Measurements from ENCODE around the gene CDH11.

The CDH11 gene

GRCh38 chr16:65021852-65022595 is 99.8 kb downstream of the CDH11 start:
- no peak for DNase-seq

GRCh38 chr16:65016754-65017153 is 105.1 kb downstream of the CDH11 start:
- DNase-seq = no peak

GRCh38 chr16:65015599-65015998 is 106.3 kb downstream of the CDH11 start:
- DNase-seq = no peak

GRCh38 chr16:65012357-65012756 is 109.5 kb downstream of the CDH11 start:
- DNase-seq = no peak

- no peak for DNase-seq
Observed at GRCh38 chr16:65010125-65010524, 111.7 kb downstream of the CDH11 start.

GRCh38 chr16:65005696-65006095 is 116.2 kb downstream of the CDH11 start:
- no peak for DNase-seq

GRCh38 chr16:65004570-65004969 is 117.3 kb downstream of the CDH11 start:
- no peak for DNase-seq

- DNase-seq = no peak
Observed at GRCh38 chr16:65003621-65004020, 118.2 kb downstream of the CDH11 start.

GRCh38 chr16:65002265-65002664 is 119.6 kb downstream of the CDH11 start:
- no peak for DNase-seq

GRCh38 chr16:65000654-65001053 is 121.2 kb downstream of the CDH11 start:
- no peak for DNase-seq

GRCh38 chr16:64997751-64998150 is 124.1 kb downstream of the CDH11 start:
- DNase-seq = no peak

GRCh38 chr16:64997121-64997520 is 124.7 kb downstream of the CDH11 start:
- DNase-seq = no peak

GRCh38 chr16:64996641-64997040 is 125.2 kb downstream of the CDH11 start:
- DNase-seq = no peak

- no peak for DNase-seq
Observed at GRCh38 chr16:64993464-64993863, 128.4 kb downstream of the CDH11 start.

- DNase-seq = no peak
Observed at GRCh38 chr16:64991001-64991400, 130.9 kb downstream of the CDH11 start.

GRCh38 chr16:64990101-64990500 is 131.8 kb downstream of the CDH11 start:
- no peak for DNase-seq

- no peak for DNase-seq
Observed at GRCh38 chr16:64989050-64989449, 132.8 kb downstream of the CDH11 start.

- no peak for DNase-seq
Observed at GRCh38 chr16:64983963-64984362, 137.9 kb downstream of the CDH11 start.

GRCh38 chr16:64983231-64983630 is 138.6 kb downstream of the CDH11 start:
- no peak for DNase-seq

GRCh38 chr16:64982581-64982980 is 139.3 kb downstream of the CDH11 start:
- no peak for DNase-seq

- DNase-seq = no peak
Observed at GRCh38 chr16:64981568-64982281, 140.1 kb downstream of the CDH11 start.

GRCh38 chr16:64977206-64977920 is 144.5 kb downstream of the CDH11 start:
- DNase-seq = no peak

GRCh38 chr16:64975821-64976220 is 146.0 kb downstream of the CDH11 start:
- no peak for DNase-seq

GRCh38 chr16:64974381-64974780 is 147.5 kb downstream of the CDH11 start:
- no peak for DNase-seq
